H1 (cell line): Measurements from ENCODE around the gene LRRC4C. TPM values are rescaled to one million over a fixed set of nuclear protein-coding genes. Genes with fewer than 3 reads are reported as not detected.

Source experiments
- CTCF ChIA-PET: fragments of 300-600 bp; sonication (Branson Sonifier 250); formaldehyde crosslinking; loops from one replicate; lab custom pipeline; 2021; ENCODE audit not compliant: partially characterized antibody; lab: Charles Lee
- POLR2A ChIA-PET: fragments of 300-600 bp; sonication (Branson Sonifier 250); formaldehyde crosslinking; loops from one replicate; lab custom pipeline; 2021; ENCODE audit warnings: inconsistent platforms; ENCODE audit not compliant: partially characterized antibody; lab: Charles Lee
- DNase-seq, 2 experiments: peaks; one replicate each; pipeline versions ENCODE4 v3.0.0 to v3.0.0-alpha.2; 2010 to 2022; ENCODE audit warnings: low spot score in 2 of 2, low read depth in 1 of 2, mixed read lengths in 1 of 2
- FAIRE-seq: peaks from 2 replicates; lab custom pipeline; 2011; peaks lifted over from hg19 to GRCh38; lab: Jason Lieb, UNC
- H2AFZ ChIP-seq: 2 replicates; pipeline ENCODE4 v1.8.1; 2012; ENCODE audit warnings: low read length, inconsistent platforms
- H2AK5ac ChIP-seq: 2 replicates; pipeline ENCODE4 v1.6.1; 2013; ENCODE audit warnings: low read depth, low read length
- H2BK120ac ChIP-seq: replicated peaks from 2 replicates; pipeline ENCODE3; 2013; ENCODE audit warnings: low read depth, low read length, inconsistent platforms
- H2BK12ac ChIP-seq: 2 replicates; pipeline ENCODE4 v1.6.1; 2013; ENCODE audit warnings: low read depth, low read length
- H2BK15ac ChIP-seq: 2 replicates; pipeline ENCODE4 v1.6.1; 2013; ENCODE audit warnings: low read length
- H2BK20ac ChIP-seq: 2 replicates; pipeline ENCODE4 v1.6.1; 2013; ENCODE audit warnings: low read length
- H2BK5ac ChIP-seq: 2 replicates; pipeline ENCODE4 v1.6.1; 2013; ENCODE audit warnings: low read depth, low read length
- H3K14ac ChIP-seq: 2 replicates; pipeline ENCODE4 v1.6.1; 2013; ENCODE audit warnings: inconsistent platforms; ENCODE audit not compliant: insufficient read length
- H3K18ac ChIP-seq: 2 replicates; pipeline ENCODE4 v1.6.1; 2013; ENCODE audit warnings: low read length; ENCODE audit errors: extremely low read depth
- H3K23ac ChIP-seq: 2 replicates; pipeline ENCODE4 v1.6.1; 2013; ENCODE audit warnings: inconsistent platforms; ENCODE audit not compliant: insufficient read length
- H3K23me2 ChIP-seq: 2 replicates; pipeline ENCODE4 v1.6.1; 2013; ENCODE audit warnings: low read depth, low read length
- H3K27ac ChIP-seq: 2 replicates; pipeline ENCODE4 v1.6.1; 2011; ENCODE audit warnings: low read depth, low read length, inconsistent platforms
- H3K27me3 ChIP-seq, 4 experiments: replicated peaks in 1 of 4; 1 replicate in 1 of 4; 2 replicates in 3 of 4; pipeline versions ENCODE4 v1.6.1 to v1.8.1; 2011 to 2013; ENCODE audit warnings: low read length in 3 of 4, mild to moderate bottlenecking in 3 of 4, inconsistent platforms in 2 of 4, mixed read lengths in 2 of 4, moderate library complexity in 1 of 4; ENCODE audit not compliant: control insufficient read depth in 3 of 4, insufficient read depth in 3 of 4; ENCODE audit errors: extremely low read depth in 1 of 4
- H3K36me3 ChIP-seq, 4 experiments: 2 replicates each; pipeline versions ENCODE4 v1.6.1 to v1.8.1; 2011 to 2013; ENCODE audit warnings: mild to moderate bottlenecking in 4 of 4, low read length in 3 of 4, moderate library complexity in 2 of 4, control low read depth in 1 of 4, inconsistent platforms in 1 of 4; ENCODE audit not compliant: insufficient read depth in 4 of 4, control insufficient read depth in 2 of 4
- H3K4ac ChIP-seq: replicated peaks from 2 replicates; pipeline ENCODE3; 2013; ENCODE audit warnings: low read length, low read depth, mixed read lengths, inconsistent platforms; ENCODE audit not compliant: insufficient read length
- H3K4me1 ChIP-seq, 4 experiments: replicated peaks in 1 of 4; 1 replicate in 1 of 4; 2 replicates in 3 of 4; pipeline versions ENCODE4 v1.6.1 to v1.8.1; 2011 to 2013; ENCODE audit warnings: low read length in 3 of 4, inconsistent platforms in 2 of 4, mixed read lengths in 1 of 4; ENCODE audit not compliant: insufficient read depth in 4 of 4, control insufficient read depth in 3 of 4
- H3K4me2 ChIP-seq, 2 experiments: 2 replicates each; pipeline versions ENCODE4 v1.6.1 to v1.8.1; 2011 to 2013; ENCODE audit warnings: low read depth in 2 of 2, low read length in 2 of 2, control low read depth in 1 of 2, inconsistent platforms in 1 of 2, mild to moderate bottlenecking in 1 of 2; ENCODE audit not compliant: insufficient read depth in 1 of 2
- H3K4me3 ChIP-seq, 4 experiments: fragments of 200-600, 300-600 bp in 1 of 4; sonication (generic), shearing (Covaris generic), sonication (Bioruptor Twin) in 1 of 4; 2 replicates each; pipeline versions ENCODE4 v1.5.1 to v1.8.1; 2011 to 2016; ENCODE audit warnings: low read length in 4 of 4, low read depth in 3 of 4, control low read depth in 2 of 4, inconsistent platforms in 2 of 4, mild to moderate bottlenecking in 2 of 4, mixed read lengths in 1 of 4, moderate library complexity in 1 of 4; ENCODE audit not compliant: insufficient read depth in 2 of 4; ENCODE audit errors: extremely low read depth in 1 of 4
- H3K56ac ChIP-seq: replicated peaks from 2 replicates; pipeline ENCODE3; 2013; ENCODE audit warnings: low read depth, mild to moderate bottlenecking, mixed read lengths, low read length, inconsistent platforms; ENCODE audit not compliant: insufficient read length
- H3K79me1 ChIP-seq: 2 replicates; pipeline ENCODE4 v1.6.1; 2013; ENCODE audit warnings: low read depth, low read length, control low read depth
- H3K79me2 ChIP-seq, 2 experiments: 2 replicates each; pipeline versions ENCODE4 v1.6.1 to v1.8.1; 2012 to 2013; ENCODE audit warnings: low read length in 2 of 2, mild to moderate bottlenecking in 2 of 2, inconsistent platforms in 1 of 2; ENCODE audit not compliant: insufficient read depth in 2 of 2, control insufficient read depth in 1 of 2
- H3K9ac ChIP-seq, 4 experiments: replicated peaks in 1 of 4; 1 replicate in 1 of 4; 2 replicates in 3 of 4; pipeline versions ENCODE4 v1.6.1 to v1.8.1; 2011 to 2013; ENCODE audit warnings: low read depth in 3 of 4, low read length in 3 of 4, control low read depth in 2 of 4, mild to moderate bottlenecking in 2 of 4, moderate library complexity in 2 of 4, inconsistent platforms in 1 of 4; ENCODE audit errors: extremely low read depth in 1 of 4
- H3K9me3 ChIP-seq, 2 experiments: 2 replicates each; pipeline versions ENCODE4 v1.6.1 to v1.8.1; 2012 to 2013; ENCODE audit warnings: mild to moderate bottlenecking in 2 of 2, moderate library complexity in 2 of 2, control low read depth in 1 of 2, inconsistent platforms in 1 of 2, low read depth in 1 of 2, low read length in 1 of 2, mixed read lengths in 1 of 2; ENCODE audit not compliant: insufficient read depth in 2 of 2
- H4K20me1 ChIP-seq, 2 experiments: replicated peaks in 1 of 2; 2 replicates each; pipeline versions ENCODE3 to v1.8.1; 2011 to 2013; ENCODE audit warnings: inconsistent platforms in 2 of 2, low read length in 2 of 2, mild to moderate bottlenecking in 1 of 2; ENCODE audit not compliant: insufficient read depth in 2 of 2, control insufficient read depth in 1 of 2
- H4K5ac ChIP-seq: 2 replicates; pipeline ENCODE4 v1.6.1; 2013; ENCODE audit warnings: low read length, low read depth, mixed read lengths, inconsistent platforms; ENCODE audit not compliant: insufficient read length
- H4K8ac ChIP-seq: 2 replicates; pipeline ENCODE4 v1.8.0; 2013; ENCODE audit warnings: mild to moderate bottlenecking, moderate library complexity, low read length, inconsistent platforms; ENCODE audit not compliant: insufficient read depth; ENCODE audit errors: extremely low read depth
- H4K91ac ChIP-seq: replicated peaks from 2 replicates; pipeline ENCODE3; 2013; ENCODE audit warnings: low read length, mixed read lengths, inconsistent platforms; ENCODE audit not compliant: insufficient read length
- ATF2 ChIP-seq: IDR thresholded peaks from 2 replicates; pipeline ENCODE4 v1.6.1; 2012; ENCODE audit warnings: low read length, inconsistent platforms
- EGR1 ChIP-seq: IDR thresholded peaks from 2 replicates; pipeline ENCODE4 v1.6.1; 2011; ENCODE audit warnings: low read depth, low read length, borderline replicate concordance
- TCF12 ChIP-seq: IDR thresholded peaks from 2 replicates; pipeline ENCODE4 v1.6.1; 2011; ENCODE audit warnings: low read depth, mild to moderate bottlenecking, low read length
- WGBS, 2 experiments: shearing (Covaris generic) in 1 of 2; methylation state at CpG; one replicate each; pipeline versions ENCODE4 v1.1.6 to v1.1.7; 2013 to 2015; ENCODE audit warnings: low lambda C conversion rate in 2 of 2, mixed read lengths in 2 of 2, inconsistent platforms in 1 of 2, low coverage in 1 of 2, missing lambda C conversion rate in 1 of 2; ENCODE audit not compliant: insufficient replicate concordance in 2 of 2, insufficient coverage in 1 of 2, insufficient read length in 1 of 2; ENCODE audit errors: extremely low coverage in 1 of 2, missing lambda C conversion rate in 1 of 2; 5-methylcytosine and 5-hydroxymethylcytosine counted together
- polyA plus RNA-seq, 7 experiments: library from polyadenylated mRNA; depleted of rRNA in 3 of 7; stranded (reverse) in 5 of 7; unstranded in 2 of 7; fragments of >200 nt in 5 of 7; fragments of 200-250 nt in 2 of 7; gene quantifications; 1 replicate in 5 of 7; 2 replicates in 1 of 7; 4 replicates in 1 of 7; pipeline versions ENCODE4 v1.2.1 to v1.2.3, GENCODE V29; 2011 to 2013; ENCODE audit warnings: missing spikeins in 2 of 7, mixed read lengths in 2 of 7
- total RNA-seq: library from RNA; stranded (reverse); fragmentation: NEBNext Ultra II Directional; extraction: Animal tissue kit (Norgen Biotek cat#: 25700); gene quantifications from 2 replicates; pipeline ENCODE4 v1.2.1, GENCODE V29; 2021

Gene LRRC4C
- total and polyA plus RNA-seq, 2 of the 8 experiments (the other 6 are each of a cell fraction or from before 2014, with no cell fraction given): 0.23 to 2.2 TPM

GRCh38 chr11:40100162-40100553, 1359.3 kb downstream of the LRRC4C start:
- Histone ChIP-seq H4K8ac (no peak overlapping the region), H3K4me1 (peaks cover 0 to 6% (median under 1%) of the 10 kb centered on the region in 4 experiments; a peak in 4 of 7 replicates), H3K79me2 (no peaks in the 10 kb centered on the region), H2AK5ac (no peak overlapping the region), H3K4me3 (no peak overlapping the region), H2BK5ac (no peak overlapping the region), H3K9ac (no peak overlapping the region), H3K23ac (no peak overlapping the region), H3K9me3 (no peaks in the 10 kb centered on the region; a peak in 2 of 4 replicates), H2BK120ac (no peak overlapping the region), H3K23me2 (no peaks in the 10 kb centered on the region), H4K20me1 (no peaks in the 10 kb centered on the region), H3K27me3 (no peaks in the 10 kb centered on the region; a peak in 2 of 7 replicates), H2BK15ac (no peak overlapping the region), H3K4me2 (0 out of 4 replicates have a peak overlapping the region, but pooled peaks have one; percentile 9 to 43), H3K56ac (no peak overlapping the region), H3K18ac (no peak overlapping the region), H2BK20ac (no peak overlapping the region), H3K14ac (no peak overlapping the region), H2BK12ac (no peak overlapping the region), H4K5ac (no peak overlapping the region), H4K91ac (no peak overlapping the region), H3K36me3 (no peaks in the 10 kb centered on the region), H2AFZ (0 out of 2 replicates have a peak overlapping the region, but pooled peaks have one; percentile 68), H3K27ac (no peak overlapping the region), H3K79me1 (no peaks in the 10 kb centered on the region), H3K4ac (no peak overlapping the region)
- TF ChIP-seq EGR1: no peak
- TF ChIP-seq TCF12: no peak
- no peak for TF ChIP-seq ATF2
- DNase-seq: no peak
- CTCF ChIA-PET: interaction anchor here (0.6 to 1.0 kb wide), 5 partner anchors 10 to 656 kb away, joined by 3 read pairs; no protein-coding TSS in a partner anchor
- 76% methylated on average over 5 of the region's 5 CpGs; no CpG with 5 or more reads in 1 of the 2 experiments for WGBS, 2 experiments
- FAIRE-seq: no peak
- POLR2A ChIA-PET: no interaction called here
